ENCODE results near the gene RARRES1. TPM values are rescaled to one million over a fixed set of nuclear protein-coding genes. Genes with fewer than 3 reads are reported as not detected.

Gene RARRES1
- total RNA-seq, 2 experiments from 2014 or later = not detected

DNA sequence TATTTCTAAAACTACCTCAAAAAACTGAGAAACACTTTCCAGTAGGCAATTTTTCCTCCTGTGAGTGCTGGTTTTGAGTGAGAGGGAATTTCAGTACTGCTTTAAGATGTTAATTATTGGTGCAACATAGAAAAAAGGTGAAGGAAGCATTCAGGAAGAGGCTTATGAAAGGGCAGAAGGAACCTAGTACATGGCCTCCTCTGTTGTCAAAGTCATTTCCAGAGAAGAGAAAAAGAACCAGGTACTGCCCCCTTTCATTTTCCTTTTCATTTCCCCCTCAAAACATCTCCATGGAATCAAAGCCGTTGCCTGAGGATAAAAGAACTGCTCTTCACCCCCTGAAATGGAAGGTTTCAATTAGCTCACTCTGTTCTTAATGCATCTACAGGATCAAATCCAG is 19.8 kb downstream of the RARRES1 start:
- Histone ChIP-seq H3K36me3 (ENCODE audit: insufficient read depth, low read length) (peaks cover 15% of the 10 kb centered on the region), H3K4me1 (ENCODE audit: insufficient read depth, low read length) (no peaks in the 10 kb centered on the region), H3K27ac (ENCODE audit: low read depth in 1 of 2, low read length in 2 of 2) (no peak overlapping the region), H3K4me3 (ENCODE audit: low read length) (no peak overlapping the region), H3K27me3 (ENCODE audit: control insufficient read depth in 1 of 2, insufficient read depth in 2 of 2, low read length in 2 of 2) (no peaks in the 10 kb centered on the region), H3K9me3 (ENCODE audit: control insufficient read depth in 1 of 2, insufficient read depth in 1 of 2, low read length in 2 of 2) (no peaks in the 10 kb centered on the region)
- no peak for ATAC-seq (ENCODE audit: poor library complexity)
- Mint-ChIP-seq H3K4me1 (ENCODE audit: low read depth) (no peaks in the 10 kb centered on the region), H3K9me3 (no peaks in the 10 kb centered on the region), H3K4me3 (no peak overlapping the region), H3K27ac (no peak overlapping the region), H3K27me3 (no peaks in the 10 kb centered on the region), H3K36me3 (ENCODE audit: low read depth) (peaks cover 81% of the 10 kb centered on the region)
- DNase-seq = no peak
- intact Hi-C loops (cut with DNase I, micrococcal nuclease) = no loop called here
- no peak for TF ChIP-seq CTCF (IDR thresholded peaks at IDR 0.05)
- ChIA-PET POLR2A (no interaction called here), CTCF (interaction anchor here (2.7 kb wide), 1 partner anchor 15 kb away, joined by 9 read pairs; no protein-coding TSS in a partner anchor)

- Histone ChIP-seq H3K27ac (ENCODE audit: low read depth in 1 of 2, low read length in 2 of 2) (no peak overlapping the region), H3K27me3 (ENCODE audit: control insufficient read depth in 1 of 2, insufficient read depth in 2 of 2, low read length in 2 of 2) (no peaks in the 10 kb centered on the region), H3K36me3 (ENCODE audit: insufficient read depth, low read length) (peaks cover 18% of the 10 kb centered on the region), H3K4me1 (ENCODE audit: insufficient read depth, low read length) (no peaks in the 10 kb centered on the region), H3K4me3 (ENCODE audit: low read length) (no peak overlapping the region), H3K9me3 (ENCODE audit: control insufficient read depth in 1 of 2, insufficient read depth in 1 of 2, low read length in 2 of 2) (no peaks in the 10 kb centered on the region)
- ChIA-PET POLR2A (no interaction called here), CTCF (no interaction called here)
- H3K27me3 Mint-ChIP-seq = no peaks in the 10 kb centered on the region
- ATAC-seq (ENCODE audit: poor library complexity) (no peak), DNase-seq (no peak)
- no peak overlapping the region for H3K27ac Mint-ChIP-seq
- no peaks in the 10 kb centered on the region for H3K9me3 Mint-ChIP-seq
- H3K36me3 Mint-ChIP-seq (ENCODE audit: low read depth) = peaks cover 82% of the 10 kb centered on the region
- intact Hi-C loops (cut with DNase I, micrococcal nuclease) = no loop called here
- H3K4me1 Mint-ChIP-seq (ENCODE audit: low read depth) = no peaks in the 10 kb centered on the region
- no peak overlapping the region for H3K4me3 Mint-ChIP-seq
- TF ChIP-seq CTCF (IDR thresholded peaks at IDR 0.05) = no peak
Observed at GRCh38 chr3:158711886-158712285, 20.4 kb downstream of the RARRES1 start.

- no peak for DNase-seq
- Mint-ChIP-seq H3K4me1 (ENCODE audit: low read depth) (no peaks in the 10 kb centered on the region), H3K9me3 (no peaks in the 10 kb centered on the region), H3K27ac (no peak overlapping the region), H3K36me3 (ENCODE audit: low read depth) (peaks cover 90% of the 10 kb centered on the region), H3K27me3 (no peaks in the 10 kb centered on the region), H3K4me3 (no peak overlapping the region)
- Histone ChIP-seq H3K36me3 (ENCODE audit: insufficient read depth, low read length) (peaks cover 20% of the 10 kb centered on the region), H3K27me3 (ENCODE audit: control insufficient read depth in 1 of 2, insufficient read depth in 2 of 2, low read length in 2 of 2) (no peaks in the 10 kb centered on the region), H3K4me3 (ENCODE audit: low read length) (no peak overlapping the region), H3K4me1 (ENCODE audit: insufficient read depth, low read length) (no peaks in the 10 kb centered on the region), H3K9me3 (ENCODE audit: control insufficient read depth in 1 of 2, insufficient read depth in 1 of 2, low read length in 2 of 2) (no peaks in the 10 kb centered on the region), H3K27ac (ENCODE audit: low read depth in 1 of 2, low read length in 2 of 2) (no peak overlapping the region)
- ChIA-PET POLR2A (no interaction called here), CTCF (no interaction called here)
- no peak for ATAC-seq (ENCODE audit: poor library complexity)
- intact Hi-C loops (cut with DNase I, micrococcal nuclease) = no loop called here
- no peak for TF ChIP-seq CTCF (IDR thresholded peaks at IDR 0.05)
Observed at GRCh38 chr3:158710601-158711000, 21.7 kb downstream of the RARRES1 start.
